Measurements from ENCODE around the gene TTYH3. TPM values are rescaled to one million over a fixed set of nuclear protein-coding genes. Genes with fewer than 3 reads are reported as not detected.
"Not testable (repeated sequence)": the region's sequence is repeated elsewhere in the genome, so short reads cannot be mapped to it uniquely, and the experiment has no call there.

The TTYH3 gene
- total RNA-seq, 3 donors from 2014 or later (not counting 1 experiment from before 2014, with no cell fraction given): 38.3 to 47.1 (median 42.4) TPM

DNA sequence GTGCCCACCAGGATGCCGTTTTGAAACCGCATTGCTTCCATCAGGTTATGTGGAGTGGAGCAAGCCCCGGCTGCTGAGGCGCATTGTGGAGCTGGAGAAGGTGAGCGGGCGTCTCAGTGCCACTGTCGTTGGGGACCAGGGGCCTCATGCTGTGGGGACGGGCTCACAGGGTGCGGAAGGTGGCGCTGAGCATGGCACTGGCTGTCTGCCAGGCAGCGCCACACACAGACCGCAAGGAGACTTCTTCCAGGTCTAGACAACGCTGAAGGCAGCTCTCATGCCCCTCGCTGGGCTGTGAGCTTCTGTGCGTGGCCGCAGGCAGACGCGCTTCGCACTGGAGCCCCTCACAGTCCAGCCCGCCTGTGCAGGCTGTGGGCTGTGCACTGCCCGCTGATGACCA is 44.0 kb upstream of the TTYH3 start:
- no peaks in the 10 kb centered on the region for H3K27me3 ChIP-seq (ENCODE audit: control insufficient read depth, insufficient read depth, low read length)
- H3K9me3 ChIP-seq (ENCODE audit: control insufficient read depth, insufficient read depth, low read length): no peaks in the 10 kb centered on the region
- H3K4me1 Mint-ChIP-seq: peaks cover 0 to 4% of the 10 kb centered on the region in 2 donors
- H3K27ac Mint-ChIP-seq: no peak overlapping the region
- no peaks in the 10 kb centered on the region for H3K36me3 Mint-ChIP-seq
- no peak for TF ChIP-seq CTCF (IDR thresholded peaks at IDR 0.05)
- H3K36me3 ChIP-seq (ENCODE audit: control insufficient read depth, insufficient read depth, low read length): no peaks in the 10 kb centered on the region
- ATAC-seq (no peak), DNase-seq (no peak)
- no peak overlapping the region for H3K4me3 Mint-ChIP-seq
- no peaks in the 10 kb centered on the region for H3K4me1 ChIP-seq (ENCODE audit: control insufficient read depth, insufficient read depth, low read length)
- 95% methylated on average over 21 of the region's 21 CpGs for WGBS (ENCODE audit: insufficient coverage)
- H3K27me3 Mint-ChIP-seq (ENCODE audit: low read depth in 2 of 2): no peaks in the 10 kb centered on the region
- no peaks in the 10 kb centered on the region for H3K9me3 Mint-ChIP-seq
- no peak overlapping the region for H3K4me3 ChIP-seq (ENCODE audit: low read length)
- intact Hi-C loops (cut with micrococcal nuclease): no loop called here
- no peak overlapping the region for H3K27ac ChIP-seq (ENCODE audit: low read length)

DNA sequence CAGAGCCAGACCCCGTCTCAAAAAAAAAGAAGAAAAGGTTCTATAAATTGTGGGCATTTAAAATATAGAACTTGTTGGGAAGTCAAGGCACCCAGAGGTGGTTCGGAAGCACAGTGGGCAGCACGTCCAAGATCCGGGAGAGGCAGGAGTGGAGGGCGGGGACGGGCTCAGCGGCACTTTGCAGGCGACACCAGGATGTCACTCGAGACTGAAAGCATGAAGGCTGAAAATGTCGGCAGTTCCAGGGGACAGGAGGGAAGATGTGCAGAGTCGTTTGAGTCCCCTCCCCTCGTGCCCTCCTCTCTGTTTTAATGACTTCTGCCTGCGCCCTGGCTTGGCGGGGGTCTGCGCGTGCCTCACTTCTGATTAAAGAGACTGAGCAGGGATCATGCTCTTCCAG is 42.4 kb upstream of the TTYH3 start:
- DNase-seq: no peak
- intact Hi-C loops (cut with micrococcal nuclease): no loop called here
- Mint-ChIP-seq H3K36me3 (no peaks in the 10 kb centered on the region), H3K4me1 (no peaks in the 10 kb centered on the region), H3K9me3 (no peaks in the 10 kb centered on the region), H3K27ac (no peak overlapping the region), H3K27me3 (ENCODE audit: low read depth in 2 of 2) (no peaks in the 10 kb centered on the region), H3K4me3 (no peak overlapping the region)
- no peak for TF ChIP-seq CTCF (IDR thresholded peaks at IDR 0.05)
- Histone ChIP-seq H3K27me3 (ENCODE audit: control insufficient read depth, insufficient read depth, low read length) (no peaks in the 10 kb centered on the region), H3K36me3 (ENCODE audit: control insufficient read depth, insufficient read depth, low read length) (no peaks in the 10 kb centered on the region), H3K4me1 (ENCODE audit: control insufficient read depth, insufficient read depth, low read length) (no peaks in the 10 kb centered on the region), H3K27ac (ENCODE audit: low read length) (no peak overlapping the region), H3K4me3 (ENCODE audit: low read length) (no peak overlapping the region), H3K9me3 (ENCODE audit: control insufficient read depth, insufficient read depth, low read length) (no peaks in the 10 kb centered on the region)
- 97% methylated on average over 16 of the region's 16 CpGs for WGBS (ENCODE audit: insufficient coverage)
- no peak for ATAC-seq

DNA sequence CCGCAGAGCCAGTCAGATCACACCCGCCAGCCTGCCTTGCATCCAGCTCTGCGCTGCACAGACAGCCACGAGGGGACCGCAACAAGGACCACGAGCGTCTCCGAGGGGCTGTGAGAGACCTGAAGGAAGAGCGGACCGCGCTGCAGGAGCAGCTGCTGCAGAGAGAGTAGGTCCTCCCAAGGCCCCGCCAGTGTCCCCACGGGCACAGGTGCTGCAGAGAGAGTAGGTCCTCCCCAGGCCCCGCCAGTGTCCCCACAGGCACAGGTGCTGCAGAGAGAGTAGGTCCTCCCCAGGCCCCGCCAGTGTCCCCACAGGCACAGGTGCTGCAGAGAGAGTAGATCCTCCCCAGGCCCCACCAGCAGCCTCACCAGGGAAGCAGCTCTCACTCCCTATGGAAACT is 41.8 kb upstream of the TTYH3 start:
- ATAC-seq; H3K4me3 ChIP-seq (ENCODE audit: low read length); H3K4me1 Mint-ChIP-seq; H3K27ac Mint-ChIP-seq; H3K27me3 Mint-ChIP-seq (ENCODE audit: low read depth in 2 of 2); H3K27me3 ChIP-seq (ENCODE audit: control insufficient read depth, insufficient read depth, low read length); H3K36me3 ChIP-seq (ENCODE audit: control insufficient read depth, insufficient read depth, low read length); intact Hi-C loops (cut with micrococcal nuclease); H3K27ac ChIP-seq (ENCODE audit: low read length); H3K4me3 Mint-ChIP-seq; H3K4me1 ChIP-seq (ENCODE audit: control insufficient read depth, insufficient read depth, low read length); H3K9me3 Mint-ChIP-seq; H3K36me3 Mint-ChIP-seq; H3K9me3 ChIP-seq (ENCODE audit: control insufficient read depth, insufficient read depth, low read length); DNase-seq: not testable (repeated sequence)
- WGBS (ENCODE audit: insufficient coverage): 92% methylated on average over 15 of the region's 15 CpGs

DNA sequence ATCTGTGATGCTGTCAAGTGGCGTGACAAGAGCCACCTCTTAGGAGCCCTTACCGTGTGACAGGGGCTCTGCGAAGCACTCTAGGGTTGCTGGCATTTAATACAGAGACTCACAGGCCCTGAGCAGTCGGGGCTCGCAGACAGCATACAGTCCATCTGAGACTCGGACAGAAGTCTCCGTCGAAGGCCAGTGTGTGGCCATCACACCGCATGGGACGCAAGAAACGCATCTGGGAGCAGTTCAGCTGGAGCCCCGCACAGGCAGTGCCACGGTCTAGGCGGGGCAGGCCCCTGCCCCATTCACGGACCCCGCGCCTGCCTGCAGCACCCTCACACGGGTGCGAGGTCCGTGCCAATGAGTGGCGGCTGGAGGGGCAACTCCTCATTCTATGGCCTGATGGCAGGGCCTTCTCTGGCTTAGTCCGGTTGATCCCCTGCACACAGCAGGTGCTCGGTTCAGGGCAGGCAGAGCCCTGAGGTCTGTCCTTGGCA is 39.4 kb upstream of the TTYH3 start:
- H3K36me3 Mint-ChIP-seq: no peaks in the 10 kb centered on the region
- TF ChIP-seq CTCF (IDR thresholded peaks at IDR 0.05): no peak
- Histone ChIP-seq H3K4me1 (ENCODE audit: control insufficient read depth, insufficient read depth, low read length) (no peaks in the 10 kb centered on the region), H3K27ac (ENCODE audit: low read length) (no peak overlapping the region), H3K9me3 (ENCODE audit: control insufficient read depth, insufficient read depth, low read length) (no peaks in the 10 kb centered on the region), H3K4me3 (ENCODE audit: low read length) (no peak overlapping the region), H3K36me3 (ENCODE audit: control insufficient read depth, insufficient read depth, low read length) (peaks cover 7% of the 10 kb centered on the region), H3K27me3 (ENCODE audit: control insufficient read depth, insufficient read depth, low read length) (no peaks in the 10 kb centered on the region)
- H3K27me3 Mint-ChIP-seq (ENCODE audit: low read depth in 2 of 2): no peaks in the 10 kb centered on the region
- ATAC-seq: no peak
- 97% methylated on average over 23 of the region's 23 CpGs for WGBS (ENCODE audit: insufficient coverage)
- DNase-seq: no peak
- no peak overlapping the region for H3K4me3 Mint-ChIP-seq
- H3K9me3 Mint-ChIP-seq: no peaks in the 10 kb centered on the region
- no peak overlapping the region for H3K27ac Mint-ChIP-seq
- no peaks in the 10 kb centered on the region for H3K4me1 Mint-ChIP-seq
- intact Hi-C loops (cut with micrococcal nuclease): no loop called here
